PC-3 (cell line): ENCODE measurements around the gene LILRB2.
"Not testable (repeated sequence)": the region's sequence is repeated elsewhere in the genome, so short reads cannot be mapped to it uniquely, and the experiment has no call there.

ENCODE experiments used
- CTCF ChIP-seq: fragments of 300-600 bp; sonication (generic); conservative IDR thresholded peaks from 2 replicates; pipeline ENCODE4 v1.5.1; 2017; ENCODE audit warnings: antibody characterized with exemption, low read depth, mild to moderate bottlenecking, low read length
- EZH2 ChIP-seq: fragments of 300-600 bp; sonication (generic); IDR thresholded peaks from one replicate; pipeline ENCODE4 v1.6.1; 2017; ENCODE audit warnings: antibody characterized with exemption, mild to moderate bottlenecking, low read length; ENCODE audit not compliant: unreplicated experiment

GRCh38 chr19:54239491-54240371 is 41.2 kb downstream of the LILRB2 start:
- not testable (repeated sequence) for TF ChIP-seq EZH2, CTCF
